IPS DF 6.9 (cell line): Measurements from ENCODE around the gene ADGRG1.

Experiments used
- DNase-seq: peaks from one replicate; pipeline ENCODE4 v3.0.0-alpha.2; 2013; ENCODE audit warnings: low read depth, low spot score
- H3K27ac ChIP-seq: one replicate; pipeline ENCODE4 v1.5.1; 2013; ENCODE audit warnings: low read length, control low read depth
- H3K27me3 ChIP-seq: 2 replicates; pipeline ENCODE4 v1.6.1; 2013; ENCODE audit warnings: mild to moderate bottlenecking, low read length; ENCODE audit not compliant: control insufficient read depth, insufficient read depth
- H3K36me3 ChIP-seq: 2 replicates; pipeline ENCODE4 v1.6.1; 2013; ENCODE audit warnings: low read length; ENCODE audit not compliant: control insufficient read depth, insufficient read depth
- H3K4me1 ChIP-seq: 2 replicates; pipeline ENCODE4 v1.6.1; 2013; ENCODE audit warnings: low read length; ENCODE audit not compliant: control insufficient read depth, insufficient read depth
- H3K4me3 ChIP-seq: 2 replicates; pipeline ENCODE4 v1.5.1; 2013; ENCODE audit warnings: mild to moderate bottlenecking, low read length
- H3K9me3 ChIP-seq: 2 replicates; pipeline ENCODE4 v1.6.1; 2013; ENCODE audit warnings: low read length, inconsistent platforms; ENCODE audit not compliant: control insufficient read depth, insufficient read depth
- WGBS: extraction: QIAGEN DNeasy Blood & Tissue Kit; methylation state at CpG from one replicate; pipeline ENCODE4 v1.1.7; 2013; ENCODE audit warnings: mixed read lengths, missing lambda C conversion rate; ENCODE audit not compliant: insufficient read length, insufficient coverage; 5-methylcytosine and 5-hydroxymethylcytosine counted together

The ADGRG1 gene

DNA sequence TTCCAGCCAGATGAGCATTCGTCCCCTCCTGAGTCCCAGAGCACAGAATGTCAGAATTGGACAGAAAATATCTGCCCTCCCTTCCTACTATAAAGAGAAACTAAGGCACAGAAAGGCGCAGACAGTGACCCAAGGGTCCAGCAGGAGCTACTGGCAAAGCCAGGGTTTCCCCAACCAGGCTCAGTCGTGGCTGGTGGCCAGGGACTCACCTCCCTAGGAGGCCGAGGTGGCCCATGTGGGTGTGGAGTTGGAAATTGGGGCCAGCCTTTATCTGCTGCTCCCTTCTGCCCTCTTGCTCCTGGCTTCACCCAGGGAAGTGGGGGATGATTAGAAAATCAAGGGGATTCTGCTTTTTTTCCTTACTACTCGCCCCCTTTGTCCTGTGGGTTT, 67.2 kb downstream of the ADGRG1 start:
- Histone ChIP-seq H3K27me3 (no peaks in the 10 kb centered on the region), H3K4me1 (peaks cover 1% of the 10 kb centered on the region; the same call in 1 of the 2 replicates), H3K27ac (no peak overlapping the region), H3K4me3 (no peak overlapping the region), H3K36me3 (no peaks in the 10 kb centered on the region), H3K9me3 (no peaks in the 10 kb centered on the region)
- WGBS, result no CpG with 5 or more reads among the region's 5 CpGs
- no peak for DNase-seq

GRCh38 chr16:57696240-57696639, 67.8 kb downstream of the ADGRG1 start:
- WGBS, result no CpG with 5 or more reads among the region's 7 CpGs

DNA sequence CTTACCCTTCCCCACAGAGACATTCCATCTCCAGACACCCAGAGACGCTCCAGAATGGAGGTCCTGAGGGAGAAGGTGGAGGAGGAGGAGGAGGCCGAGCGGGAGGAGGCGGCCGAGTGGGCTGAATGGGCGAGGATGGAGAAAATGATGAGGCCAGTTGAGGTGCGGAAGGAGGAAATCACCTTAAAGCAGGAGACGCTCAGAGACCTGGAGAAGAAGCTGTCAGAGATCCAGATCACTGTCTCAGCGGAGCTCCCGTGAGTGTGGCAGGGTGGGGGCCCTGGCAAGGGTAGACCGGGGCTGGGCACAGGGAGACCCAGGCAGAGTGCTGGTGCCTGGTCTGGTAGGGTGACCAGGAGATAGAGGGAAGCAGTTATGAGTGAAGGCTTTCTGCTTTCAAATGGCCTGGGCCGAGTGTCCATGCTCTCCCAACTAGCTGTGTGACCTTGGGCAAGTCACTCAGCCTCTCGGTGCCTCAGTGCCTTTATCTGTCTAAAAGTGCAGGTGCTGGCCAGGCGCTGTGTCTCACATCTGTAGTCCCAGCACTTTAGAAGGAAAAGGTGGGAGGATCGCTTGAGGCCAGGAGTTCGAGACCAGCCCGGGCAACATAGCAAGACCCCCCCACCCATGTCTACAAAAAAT, 69.6 kb downstream of the ADGRG1 start:
- H3K4me3 ChIP-seq, result no peak overlapping the region
- no peak for DNase-seq
- no peaks in the 10 kb centered on the region for H3K9me3 ChIP-seq
- H3K27ac ChIP-seq, result no peak overlapping the region
- H3K4me1 ChIP-seq, result peaks cover 1% of the 10 kb centered on the region; the same call in 1 of the 2 replicates
- H3K36me3 ChIP-seq, result no peaks in the 10 kb centered on the region
- no peaks in the 10 kb centered on the region for H3K27me3 ChIP-seq
- no CpG with 5 or more reads among the region's 17 CpGs for WGBS

More at GRCh38 chr16:57696240-57696639, 67.8 kb downstream of the ADGRG1 start:
- Histone ChIP-seq H3K4me1 (peaks cover 1% of the 10 kb centered on the region; the same call in 1 of the 2 replicates), H3K27ac (no peak overlapping the region), H3K27me3 (no peaks in the 10 kb centered on the region), H3K4me3 (no peak overlapping the region), H3K9me3 (no peaks in the 10 kb centered on the region), H3K36me3 (no peaks in the 10 kb centered on the region)
- DNase-seq, result no peak

DNA sequence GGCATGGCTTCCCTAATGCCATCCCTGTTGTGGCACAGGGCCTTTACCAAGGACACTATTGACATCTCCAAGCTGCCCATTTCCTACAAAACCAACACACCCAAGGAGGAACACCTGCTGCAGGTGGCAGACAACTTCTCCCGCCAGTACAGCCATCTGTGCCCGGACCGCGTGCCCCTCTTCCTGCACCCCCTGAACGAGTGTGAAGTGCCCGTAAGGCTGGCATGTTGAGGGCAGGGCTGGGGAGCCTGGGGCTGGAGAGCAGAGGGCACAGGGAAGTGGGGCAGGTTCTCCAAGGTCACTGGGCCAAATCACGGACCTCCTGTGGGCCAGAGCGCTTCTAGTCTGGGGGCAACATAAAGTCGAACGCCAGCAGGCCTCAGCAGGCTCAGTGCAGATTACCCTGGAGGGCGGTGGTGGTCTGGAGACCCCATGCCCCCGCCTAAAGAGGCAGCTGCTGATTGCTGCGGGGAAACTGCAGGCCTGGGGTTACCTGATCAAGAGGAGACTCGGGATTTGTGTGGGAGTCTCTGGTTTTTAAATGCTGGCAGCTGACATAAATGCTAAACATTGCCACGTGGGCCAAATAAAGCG, 70.5 kb downstream of the ADGRG1 start:
- Histone ChIP-seq H3K27ac (no peak overlapping the region), H3K27me3 (no peaks in the 10 kb centered on the region), H3K9me3 (no peaks in the 10 kb centered on the region), H3K4me3 (no peak overlapping the region), H3K4me1 (peaks cover 1% of the 10 kb centered on the region; the same call in 1 of the 2 replicates), H3K36me3 (no peaks in the 10 kb centered on the region)
- WGBS, result no CpG with 5 or more reads among the region's 16 CpGs
- DNase-seq, result no peak

DNA sequence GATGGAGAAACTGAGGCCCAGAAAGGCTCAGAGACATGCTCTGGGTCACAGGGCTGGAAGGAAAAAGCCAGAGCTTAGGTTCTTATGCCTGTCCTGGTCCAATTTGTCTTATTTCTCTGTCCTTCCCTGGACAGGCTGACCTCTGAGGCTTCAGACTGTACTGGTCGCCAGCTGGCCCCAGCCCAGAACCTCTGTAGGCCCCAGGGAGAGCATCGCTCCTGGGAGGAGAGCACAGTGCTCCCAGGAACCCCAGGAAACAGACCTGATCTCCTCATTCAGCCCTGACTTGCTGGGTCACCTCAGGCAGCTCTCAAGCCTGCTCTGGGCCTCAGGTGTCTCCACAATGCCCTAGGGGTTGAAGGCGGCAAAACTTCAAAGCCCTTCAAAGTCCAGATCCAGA, 71.1 kb downstream of the ADGRG1 start:
- H3K4me1 ChIP-seq, result peaks cover 1% of the 10 kb centered on the region; the same call in 1 of the 2 replicates
- no peaks in the 10 kb centered on the region for H3K36me3 ChIP-seq
- no peak overlapping the region for H3K27ac ChIP-seq
- no peaks in the 10 kb centered on the region for H3K9me3 ChIP-seq
- DNase-seq, result no peak
- H3K27me3 ChIP-seq, result no peaks in the 10 kb centered on the region
- WGBS, result no CpG with 5 or more reads among the region's 3 CpGs
- no peak overlapping the region for H3K4me3 ChIP-seq

DNA sequence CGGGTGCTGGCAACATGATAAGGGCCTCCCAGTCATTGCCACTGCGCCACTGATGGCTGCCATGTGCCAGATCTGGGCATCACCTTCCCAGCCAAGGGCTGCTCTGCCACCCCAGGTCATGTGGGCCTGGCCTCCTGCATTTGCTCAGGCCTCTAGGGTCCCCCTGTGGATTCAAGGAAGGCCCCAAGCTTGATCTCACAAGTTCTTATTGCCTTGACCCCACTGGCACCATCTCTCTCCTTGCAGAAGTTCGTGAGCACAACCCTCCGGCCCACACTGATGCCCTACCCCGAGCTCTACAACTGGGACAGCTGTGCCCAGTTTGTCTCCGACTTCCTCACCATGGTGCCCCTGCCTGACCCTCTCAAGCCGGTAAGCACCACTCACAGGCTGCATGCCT, 71.5 kb downstream of the ADGRG1 start:
- no peak overlapping the region for H3K4me3 ChIP-seq
- DNase-seq, result no peak
- H3K36me3 ChIP-seq, result no peaks in the 10 kb centered on the region
- no peaks in the 10 kb centered on the region for H3K9me3 ChIP-seq
- H3K27ac ChIP-seq, result no peak overlapping the region
- no peaks in the 10 kb centered on the region for H3K4me1 ChIP-seq
- WGBS, result no CpG with 5 or more reads among the region's 7 CpGs
- no peaks in the 10 kb centered on the region for H3K27me3 ChIP-seq

DNA sequence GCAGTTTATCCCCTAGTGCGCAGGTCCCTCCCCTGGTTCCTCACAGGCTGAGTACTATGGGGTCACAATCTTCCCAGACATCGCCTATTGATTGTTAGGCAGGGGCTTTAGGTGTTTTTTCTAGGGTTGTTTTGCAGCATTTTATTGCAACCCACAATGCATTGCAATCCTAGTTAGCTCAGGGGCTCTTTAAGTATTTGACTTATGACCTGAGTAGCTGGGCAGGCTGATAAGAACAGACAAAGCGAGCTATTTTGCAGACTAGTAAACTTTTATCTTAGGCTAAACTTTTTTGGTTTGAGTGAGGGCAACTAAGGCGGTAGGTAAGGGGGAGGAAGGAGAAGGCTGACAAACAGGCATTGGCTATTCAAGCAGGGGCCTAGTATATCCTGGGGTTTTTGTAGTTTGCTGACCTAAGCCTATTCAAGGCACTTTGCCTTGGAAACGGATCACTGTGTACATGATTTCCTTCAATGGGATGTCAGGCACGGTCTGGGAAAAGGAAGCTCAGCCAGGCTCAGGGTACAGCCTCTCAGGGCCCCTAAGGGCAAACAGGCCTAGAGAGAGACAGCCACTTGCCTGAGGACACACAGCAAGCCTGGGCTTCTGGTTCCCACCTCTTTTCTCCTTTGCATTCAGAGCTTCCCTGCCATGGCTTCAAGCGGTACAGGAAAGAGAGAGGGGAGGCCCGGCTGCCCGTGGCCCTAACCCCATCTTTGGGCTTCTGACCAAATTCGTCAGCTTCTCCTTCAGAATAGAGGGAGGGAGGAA, 72.5 kb downstream of the ADGRG1 start:
- Histone ChIP-seq H3K27ac (no peak overlapping the region), H3K27me3 (no peaks in the 10 kb centered on the region), H3K36me3 (no peaks in the 10 kb centered on the region), H3K9me3 (no peaks in the 10 kb centered on the region), H3K4me1 (no peaks in the 10 kb centered on the region), H3K4me3 (no peak overlapping the region)
- no peak for DNase-seq
- WGBS, result no CpG with 5 or more reads among the region's 10 CpGs

DNA sequence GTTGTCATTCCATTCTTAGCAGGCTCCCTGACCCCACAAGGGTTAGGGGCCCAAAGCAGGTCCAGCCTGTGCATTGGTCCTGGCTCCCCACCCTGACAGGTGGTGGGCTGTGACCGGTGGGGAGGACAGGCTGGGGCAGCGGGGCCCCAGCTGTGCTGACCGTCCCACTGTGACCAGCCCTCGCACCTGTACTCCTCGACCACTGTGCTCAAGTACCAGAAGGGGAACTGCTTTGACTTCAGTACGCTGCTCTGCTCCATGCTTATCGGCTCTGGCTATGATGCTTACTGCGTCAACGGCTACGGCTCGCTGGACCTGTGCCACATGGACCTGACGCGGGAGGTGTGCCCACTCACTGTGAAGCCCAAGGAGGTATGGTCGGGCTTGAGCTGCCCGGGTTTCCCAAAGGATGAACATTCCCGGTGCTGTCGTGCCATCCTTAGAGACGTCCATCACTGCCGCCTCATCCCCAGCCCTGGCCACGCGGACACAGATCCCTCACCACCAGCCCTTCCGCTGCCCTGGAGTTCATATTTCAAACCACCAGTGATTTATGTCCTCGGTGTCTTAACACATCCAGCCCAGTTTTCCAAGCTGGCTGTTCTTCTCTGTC, 73.4 kb downstream of the ADGRG1 start:
- no peak overlapping the region for H3K4me3 ChIP-seq
- DNase-seq, result no peak
- H3K36me3 ChIP-seq, result no peaks in the 10 kb centered on the region
- no peaks in the 10 kb centered on the region for H3K4me1 ChIP-seq
- H3K27ac ChIP-seq, result no peak overlapping the region
- no peaks in the 10 kb centered on the region for H3K9me3 ChIP-seq
- H3K27me3 ChIP-seq, result no peaks in the 10 kb centered on the region
- WGBS, result no CpG with 5 or more reads among the region's 23 CpGs

- no CpG with 5 or more reads among the region's 11 CpGs for WGBS
- H3K36me3 ChIP-seq, result no peaks in the 10 kb centered on the region
- no peak overlapping the region for H3K27ac ChIP-seq
- no peaks in the 10 kb centered on the region for H3K9me3 ChIP-seq
- H3K4me1 ChIP-seq, result no peaks in the 10 kb centered on the region
- no peak for DNase-seq
- H3K4me3 ChIP-seq, result no peak overlapping the region
- no peaks in the 10 kb centered on the region for H3K27me3 ChIP-seq
Measured at GRCh38 chr16:57703416-57704010, 75.1 kb downstream of the ADGRG1 start.
